Amygdala (tissue), 56 donors: ENCODE data around the gene GLS.

Source experiments
- DNase-seq, 56 donors: peaks; one replicate each; lab custom pipeline; 2025; lab: John Stamatoyannopoulos, UW

Gene GLS

DNA sequence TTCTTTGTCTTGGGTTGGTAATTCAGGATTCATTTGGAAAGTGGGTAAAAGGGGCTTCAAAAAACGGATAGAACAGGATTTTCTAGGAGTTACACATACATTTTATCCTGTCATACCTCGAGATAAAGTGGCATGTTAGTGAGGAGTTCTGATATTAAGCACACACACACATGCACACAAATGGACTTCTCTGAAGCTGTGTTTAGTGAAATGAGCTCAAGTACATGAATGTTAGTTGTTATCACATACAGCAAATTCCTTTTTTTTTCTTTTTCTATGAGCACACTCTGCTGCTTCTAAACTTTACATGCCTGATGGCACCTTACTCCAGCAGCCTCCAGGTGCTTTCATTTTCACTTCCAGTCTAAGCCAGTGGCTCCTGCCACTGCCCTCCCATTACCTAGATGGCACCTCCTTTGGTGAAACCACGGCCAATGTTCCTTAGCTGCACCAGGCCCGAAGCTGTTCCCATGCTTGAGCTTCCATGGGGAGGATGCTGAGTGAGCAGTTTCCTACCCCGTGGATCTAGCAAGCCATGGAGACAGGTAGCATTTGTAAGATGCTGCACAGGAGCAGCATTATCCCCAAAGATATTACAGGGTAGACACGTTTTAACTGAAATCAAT lies 83.7 kb downstream of the GLS start:
- DNase-seq, result no peak

DNA sequence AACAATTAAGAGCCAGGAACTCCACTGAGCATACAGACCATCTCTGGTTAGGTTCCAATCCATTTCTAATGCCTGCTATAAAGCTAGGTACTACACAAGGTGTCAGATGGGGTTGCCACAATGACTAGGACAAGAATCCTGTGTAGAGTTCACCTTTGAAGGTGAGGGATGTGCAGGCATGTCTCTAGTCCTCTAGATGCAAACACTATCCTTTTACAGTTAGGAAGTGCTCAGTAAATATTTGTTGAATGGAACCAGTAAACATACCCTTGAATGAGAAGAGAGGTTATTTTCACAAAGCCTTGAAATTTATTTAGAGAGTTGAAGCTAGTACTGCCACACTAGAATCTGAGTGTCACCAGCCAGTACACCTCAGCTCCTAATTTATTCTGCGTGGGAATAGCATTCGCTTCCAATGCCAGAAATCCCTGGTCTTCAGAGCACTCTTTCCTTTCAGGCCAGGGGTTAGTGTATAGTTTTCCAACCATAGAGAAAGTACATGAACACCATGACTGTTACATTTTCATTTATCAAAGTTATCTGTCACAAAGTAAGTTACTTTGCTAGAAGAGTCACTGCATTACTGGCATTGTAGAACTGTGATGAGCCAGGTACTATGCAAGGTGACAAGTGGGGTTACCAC lies 85.1 kb downstream of the GLS start:
- no peak for DNase-seq

DNA sequence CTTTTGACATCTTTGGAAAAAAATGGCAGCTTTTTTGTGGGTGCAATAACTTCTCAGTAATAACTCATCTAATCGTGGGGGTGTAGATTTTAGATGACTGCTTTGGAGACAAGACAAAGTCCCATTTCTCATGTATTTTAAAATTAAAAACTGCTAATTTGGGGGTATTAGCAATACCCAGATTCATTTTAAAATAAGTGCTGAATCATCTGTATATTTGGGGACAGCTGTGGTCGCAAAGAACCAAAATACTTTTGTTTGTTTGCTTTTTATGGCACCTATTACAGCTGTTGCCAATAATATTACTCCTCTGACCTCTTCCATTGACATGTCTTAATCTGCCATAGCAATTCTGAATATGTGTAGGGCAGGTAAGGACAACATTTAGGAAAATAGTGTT lies 87.9 kb downstream of the GLS start:
- no peak for DNase-seq

DNA sequence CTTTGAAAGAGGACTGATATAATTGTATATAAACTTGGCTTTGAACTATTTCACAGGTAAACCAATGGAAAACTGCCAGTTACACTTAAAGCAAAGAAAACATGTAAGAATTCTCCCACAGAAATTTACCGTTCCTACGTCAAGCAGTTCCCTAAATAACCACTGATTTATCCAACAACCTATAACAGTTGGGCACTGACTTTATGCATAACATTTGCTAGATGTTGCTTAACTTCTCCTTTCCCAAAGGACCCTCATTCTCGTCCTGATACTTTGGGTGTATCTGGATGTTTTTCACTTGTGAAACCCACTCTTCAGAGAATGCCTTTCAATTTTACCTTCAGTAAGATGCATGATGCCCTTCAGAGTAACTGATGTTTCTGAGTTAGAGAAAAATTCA lies 89.5 kb downstream of the GLS start:
- DNase-seq, result no peak

DNA sequence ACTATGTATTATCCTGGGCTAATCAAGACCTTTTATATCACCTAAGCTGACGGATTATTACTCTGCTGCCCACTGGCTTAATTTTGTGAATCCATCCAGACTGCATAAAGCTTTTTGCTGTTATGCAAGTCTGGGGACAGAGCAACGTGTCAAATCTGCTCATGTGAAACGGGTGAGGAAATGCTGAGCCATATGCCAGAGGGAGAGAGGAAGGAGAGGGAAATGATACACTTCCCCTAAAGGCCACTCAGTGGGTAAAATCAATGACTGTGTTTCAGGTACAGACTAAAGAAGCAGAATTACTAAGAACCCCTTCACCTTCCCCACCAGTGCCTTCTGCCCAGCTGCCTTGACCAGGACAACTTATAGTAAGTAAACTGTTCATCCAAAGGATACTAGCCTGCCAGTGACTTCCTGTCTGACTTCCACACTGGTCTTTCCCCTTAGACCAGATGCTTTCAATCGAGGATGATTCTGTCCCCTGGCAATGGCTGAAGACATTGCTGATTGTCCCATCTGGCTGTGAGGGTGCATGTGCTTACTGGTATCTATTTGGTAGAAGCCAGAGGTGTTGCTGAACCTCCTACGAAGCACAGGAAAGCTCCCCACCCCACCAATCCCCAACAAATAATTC lies 90.4 kb downstream of the GLS start:
- DNase-seq, result no peak

DNA sequence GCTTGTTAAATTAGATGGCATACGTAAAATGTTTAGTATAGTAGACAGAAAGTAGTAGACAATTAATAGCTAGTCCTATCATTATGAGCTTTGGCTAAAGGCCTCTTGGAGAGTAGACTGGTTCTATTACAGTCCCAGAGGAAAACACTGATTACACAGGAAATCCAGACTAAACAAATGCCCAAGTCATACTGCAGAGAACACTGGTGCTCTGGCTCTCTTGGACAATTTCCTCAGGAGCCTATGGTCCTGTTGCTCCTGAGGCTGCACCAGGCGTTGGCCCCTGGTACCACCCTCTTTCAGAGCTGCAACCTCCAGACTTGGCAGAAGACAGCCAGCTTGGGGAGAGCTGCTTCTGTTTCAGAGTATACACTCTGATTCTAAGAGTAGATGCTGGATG lies 91.6 kb downstream of the GLS start:
- no peak for DNase-seq

DNA sequence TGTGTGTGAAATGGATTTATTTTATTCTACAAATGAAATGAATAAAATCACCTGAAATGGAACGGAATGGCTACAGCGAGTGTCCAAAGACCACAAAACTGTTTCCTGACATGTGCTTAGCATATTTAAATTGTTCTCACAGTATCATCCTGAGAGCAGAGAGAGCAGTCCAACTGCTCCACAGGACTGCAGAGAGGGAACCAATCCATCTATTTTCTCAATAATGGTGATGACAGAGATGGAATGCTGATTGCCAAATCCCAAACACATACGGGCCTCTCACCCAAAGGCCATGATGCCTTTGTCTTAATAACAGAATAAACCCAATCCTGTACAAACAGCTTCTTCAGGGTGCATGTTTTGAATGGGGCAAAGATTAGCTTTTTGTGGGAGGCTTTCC lies 92.2 kb downstream of the GLS start:
- DNase-seq, result no peak

DNA sequence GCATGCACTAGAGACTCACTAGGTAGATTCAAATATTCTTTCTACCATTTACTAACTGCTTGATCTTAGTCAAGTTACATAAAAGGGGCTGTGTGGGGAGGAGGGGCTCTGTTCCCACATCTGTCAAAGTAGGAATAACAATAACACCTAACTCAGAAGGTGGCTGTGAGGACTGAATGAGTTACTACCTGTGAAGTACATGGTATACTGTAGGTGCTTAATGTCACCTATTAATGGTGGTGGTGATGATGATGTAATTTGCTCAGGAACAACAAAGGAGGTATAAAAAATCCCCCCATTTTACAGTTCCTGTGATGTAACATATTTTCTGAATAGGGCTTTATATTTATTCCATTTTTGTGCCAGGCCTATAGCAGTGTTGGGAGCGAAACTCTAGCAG lies 92.6 kb downstream of the GLS start:
- no peak for DNase-seq

DNA sequence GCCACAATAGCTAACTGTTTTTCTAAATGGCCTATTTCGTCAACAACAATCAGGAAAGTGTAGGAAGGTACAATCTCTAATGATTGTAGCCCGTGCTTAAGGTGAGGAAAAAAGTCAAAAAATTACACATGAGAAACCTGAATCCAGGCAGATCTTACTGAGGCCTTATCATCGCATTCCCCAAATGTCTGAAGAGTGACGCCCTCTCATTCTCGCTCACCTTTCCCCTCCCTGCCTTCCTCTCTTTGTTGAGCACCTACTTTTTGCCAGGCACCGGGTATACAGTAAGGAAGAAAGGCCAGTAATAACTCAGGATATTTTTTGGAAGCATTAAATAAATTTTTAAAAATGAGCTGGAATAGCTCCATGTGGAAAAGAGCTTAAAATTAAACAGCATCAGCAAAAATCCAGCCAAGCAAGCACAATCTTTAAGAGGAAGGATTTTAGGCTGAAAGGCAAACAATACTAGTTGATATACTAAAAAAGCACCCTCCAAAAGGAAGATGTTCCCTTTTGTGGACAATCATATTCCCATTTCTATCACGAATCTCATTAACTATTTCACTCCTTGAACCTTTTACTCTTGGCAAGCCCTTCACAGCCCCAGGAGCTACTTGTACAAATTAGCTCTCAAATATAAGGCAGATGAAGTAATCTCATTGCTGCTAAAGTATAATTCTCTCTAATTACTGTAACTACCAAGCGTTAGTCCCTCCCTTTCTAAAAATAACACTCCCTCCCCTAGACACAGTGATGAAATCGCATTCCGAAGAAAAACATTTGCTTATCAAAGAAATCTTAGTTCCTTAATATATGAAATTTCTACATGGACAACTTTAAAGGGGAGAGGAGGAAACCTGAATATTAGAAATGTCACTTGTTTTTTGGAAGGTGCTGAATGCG lies 93.4 kb downstream of the GLS start:
- no peak for DNase-seq

DNA sequence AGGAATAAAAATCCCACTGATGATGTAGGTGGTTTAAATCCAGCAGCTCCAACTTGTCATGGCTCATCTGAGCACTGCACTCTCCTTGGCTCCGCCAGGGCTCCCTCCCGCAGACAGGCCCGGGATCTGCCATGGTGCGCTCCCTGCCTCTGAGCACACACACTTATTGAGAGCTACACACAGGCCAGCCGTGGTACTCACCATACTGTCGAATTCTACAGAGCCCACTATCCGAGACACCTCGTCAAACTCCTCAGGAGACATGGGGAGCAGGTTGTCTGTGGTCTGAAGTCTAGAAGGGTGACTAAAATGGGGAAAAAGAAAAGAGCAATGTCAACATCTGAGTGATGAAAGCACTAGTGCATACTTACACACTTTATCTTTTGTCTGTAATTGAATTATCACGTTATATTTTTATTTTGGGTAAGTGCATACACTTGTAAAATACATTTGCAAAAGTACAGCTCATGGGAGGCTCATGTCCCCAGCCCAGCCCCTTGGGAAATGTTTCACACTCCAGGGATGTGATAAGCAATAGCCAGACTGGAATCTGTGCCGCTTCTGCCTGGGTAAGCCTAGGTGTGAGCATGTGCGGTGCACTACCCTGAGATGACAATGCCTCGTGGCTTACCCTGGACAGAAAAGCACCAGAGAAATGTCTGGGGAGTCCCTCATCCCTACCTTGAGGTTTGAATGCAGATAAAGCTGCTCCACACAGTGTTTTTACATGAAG lies 94.2 kb downstream of the GLS start:
- DNase-seq, result no peak

DNA sequence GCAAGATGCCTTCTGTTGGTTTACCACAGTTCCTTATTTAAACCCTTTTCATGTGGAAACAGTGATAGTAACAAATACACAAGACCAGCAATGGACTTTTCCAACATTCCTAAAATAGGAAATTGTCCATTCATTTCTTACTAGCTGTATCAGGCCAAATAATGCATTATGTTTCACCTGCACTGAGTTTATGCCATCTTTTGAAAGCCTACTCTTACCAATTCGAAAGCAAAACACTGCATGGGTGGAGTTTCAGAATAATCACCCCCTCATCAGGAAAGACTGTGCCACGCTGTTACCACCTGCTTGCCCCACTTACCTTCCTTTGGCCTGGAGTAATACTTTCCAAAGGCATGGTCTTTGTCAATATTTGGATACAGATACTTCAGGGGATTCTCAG lies 95.9 kb downstream of the GLS start:
- DNase-seq, result no peak

DNA sequence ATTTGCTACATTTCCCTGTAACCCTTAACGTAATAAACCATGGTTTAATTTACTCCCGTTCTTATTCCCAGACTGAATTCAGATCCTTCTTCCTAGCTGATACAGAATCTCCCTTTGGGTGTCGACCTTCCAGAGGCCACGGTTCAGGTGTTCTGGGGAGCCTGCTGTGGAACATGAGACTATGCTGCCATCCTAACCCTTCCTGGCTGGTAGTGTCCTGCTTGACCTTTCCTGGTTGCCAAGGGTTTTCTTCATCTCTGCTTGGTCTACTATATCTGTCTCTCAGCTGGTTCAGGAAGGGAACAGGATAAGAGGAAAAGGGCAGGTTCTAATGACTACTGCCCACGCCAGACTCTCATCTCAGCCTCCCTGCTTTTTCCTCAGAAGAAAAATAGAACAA lies 96.9 kb downstream of the GLS start:
- DNase-seq, result no peak

DNA sequence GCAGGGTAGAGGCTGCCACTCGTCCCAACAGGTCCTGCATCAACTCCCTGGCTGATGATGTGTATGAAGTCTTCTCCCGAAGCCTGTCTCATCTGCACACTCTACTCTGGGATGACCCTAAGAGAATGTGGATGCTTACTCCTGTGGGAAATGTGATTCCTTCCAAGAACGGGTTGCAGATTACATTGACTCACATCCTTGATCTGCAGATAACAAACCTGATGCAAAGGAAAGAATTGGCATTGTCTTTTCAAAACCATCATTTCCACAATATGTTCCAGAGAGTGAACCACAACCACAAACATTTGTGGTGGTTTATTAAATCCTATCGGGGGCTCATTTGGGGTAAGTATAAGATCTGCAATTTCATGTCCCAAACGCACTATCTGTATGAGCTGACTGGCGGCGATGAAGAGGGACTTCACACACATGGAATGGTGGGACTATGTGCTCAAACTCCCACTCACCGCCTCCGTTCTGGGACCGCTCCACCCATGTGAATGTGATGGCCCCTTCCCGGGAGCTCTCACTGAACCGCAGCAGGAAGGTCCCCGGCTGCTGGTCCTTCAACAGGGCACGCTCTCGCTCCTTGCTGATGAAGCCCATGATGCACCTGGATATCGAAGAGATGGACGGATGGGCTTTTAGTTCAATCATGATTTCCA lies 97.9 kb downstream of the GLS start:
- no peak for DNase-seq

DNA sequence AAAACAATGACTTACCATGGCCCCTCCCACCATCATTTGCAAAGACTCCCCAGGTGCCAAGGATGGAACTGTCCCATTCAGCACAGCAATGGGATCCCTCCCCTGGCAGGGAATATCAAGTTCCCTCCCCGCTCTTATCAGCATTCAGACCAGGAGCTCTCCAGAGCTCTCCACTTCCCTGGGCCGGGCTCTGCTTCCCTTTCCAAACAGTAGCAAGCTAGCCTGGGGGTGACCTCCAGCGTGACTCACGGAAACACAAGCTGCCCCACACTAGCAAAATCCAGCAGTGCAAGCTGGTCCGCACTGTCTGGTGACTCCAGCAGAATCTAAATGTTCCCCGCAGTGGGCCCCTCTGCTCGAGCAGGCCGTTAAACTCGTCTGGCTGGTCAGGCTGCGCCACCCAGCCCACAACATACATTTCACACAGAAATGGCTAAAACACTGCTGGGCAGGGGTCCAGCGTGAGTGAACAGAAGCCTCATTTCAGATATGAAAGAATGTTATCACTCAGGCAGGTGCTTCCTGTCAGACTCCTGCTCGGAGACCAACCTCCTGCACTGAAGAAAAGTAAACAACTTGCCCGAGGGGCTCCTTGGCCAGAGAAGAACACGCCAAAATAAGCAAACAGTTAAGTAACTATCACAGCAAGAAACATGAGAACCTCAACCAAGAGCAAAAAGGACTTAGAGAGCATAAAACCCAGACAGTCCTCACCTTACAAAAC lies 99.4 kb downstream of the GLS start:
- DNase-seq, result no peak

DNA sequence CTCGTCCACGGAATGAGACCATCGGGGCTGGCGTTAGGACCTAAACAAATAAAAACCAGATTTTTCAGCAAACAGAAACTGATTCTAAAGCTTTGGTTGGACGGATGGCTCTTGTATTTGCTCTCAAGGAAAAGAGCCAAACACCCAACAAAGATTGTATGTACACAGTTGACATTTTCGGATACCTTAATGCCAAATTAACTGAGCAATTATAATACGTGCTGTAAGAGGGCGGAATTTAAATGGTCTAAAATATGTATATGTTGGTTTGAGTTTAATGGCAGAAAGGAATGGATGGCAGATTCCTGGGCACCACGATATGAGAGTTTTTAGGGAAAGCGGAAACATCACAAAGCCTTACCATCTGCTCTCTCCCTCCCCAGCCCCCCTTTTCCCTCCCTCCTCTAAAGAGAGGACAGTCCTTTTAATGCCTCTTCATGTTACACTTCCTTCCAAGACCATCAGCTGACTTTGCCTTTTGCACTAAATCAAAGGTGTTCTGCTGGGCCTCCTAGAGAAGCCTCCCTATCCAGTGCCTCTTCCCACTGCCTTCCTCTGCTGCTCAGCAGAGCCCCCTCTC lies 100.1 kb downstream of the GLS start:
- no peak for DNase-seq

DNA sequence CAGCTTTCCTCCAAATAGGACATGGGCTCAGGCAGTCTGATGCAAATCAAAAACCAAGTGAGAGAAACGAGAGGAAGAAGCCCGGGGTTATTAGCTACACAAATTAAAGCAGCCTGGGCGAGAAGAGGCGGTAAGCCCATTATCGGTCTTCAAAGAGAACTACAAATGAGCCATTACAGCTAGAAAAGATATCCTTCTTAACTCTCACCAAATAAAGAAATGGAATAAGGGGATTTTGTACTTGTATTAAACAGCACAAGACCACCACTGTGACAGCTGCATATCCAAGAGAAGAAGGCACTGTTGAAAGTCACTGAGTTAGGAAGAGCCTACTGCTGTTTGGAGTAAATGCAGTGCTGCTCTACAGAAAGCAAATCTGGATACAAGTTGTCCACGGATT lies 100.7 kb downstream of the GLS start:
- DNase-seq, result no peak

DNA sequence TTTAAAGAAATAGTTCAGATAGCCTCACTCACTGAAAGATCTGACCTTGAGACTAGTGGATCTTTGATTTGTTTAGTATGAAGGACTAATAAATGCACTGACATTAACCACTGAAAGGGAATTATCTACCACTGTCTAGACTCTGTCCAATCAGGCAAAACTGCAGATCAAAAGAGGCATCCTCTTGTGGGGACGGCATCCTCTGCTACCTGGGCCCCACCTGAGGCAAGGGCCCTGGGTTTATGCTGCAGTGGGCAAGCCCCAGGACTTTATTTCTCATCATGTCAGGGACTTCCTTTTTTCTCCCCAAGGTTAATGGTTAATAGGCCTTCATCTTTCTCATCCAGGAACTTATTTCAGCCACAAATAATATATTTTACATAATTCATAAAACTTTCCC lies 101.1 kb downstream of the GLS start:
- no peak for DNase-seq

DNA sequence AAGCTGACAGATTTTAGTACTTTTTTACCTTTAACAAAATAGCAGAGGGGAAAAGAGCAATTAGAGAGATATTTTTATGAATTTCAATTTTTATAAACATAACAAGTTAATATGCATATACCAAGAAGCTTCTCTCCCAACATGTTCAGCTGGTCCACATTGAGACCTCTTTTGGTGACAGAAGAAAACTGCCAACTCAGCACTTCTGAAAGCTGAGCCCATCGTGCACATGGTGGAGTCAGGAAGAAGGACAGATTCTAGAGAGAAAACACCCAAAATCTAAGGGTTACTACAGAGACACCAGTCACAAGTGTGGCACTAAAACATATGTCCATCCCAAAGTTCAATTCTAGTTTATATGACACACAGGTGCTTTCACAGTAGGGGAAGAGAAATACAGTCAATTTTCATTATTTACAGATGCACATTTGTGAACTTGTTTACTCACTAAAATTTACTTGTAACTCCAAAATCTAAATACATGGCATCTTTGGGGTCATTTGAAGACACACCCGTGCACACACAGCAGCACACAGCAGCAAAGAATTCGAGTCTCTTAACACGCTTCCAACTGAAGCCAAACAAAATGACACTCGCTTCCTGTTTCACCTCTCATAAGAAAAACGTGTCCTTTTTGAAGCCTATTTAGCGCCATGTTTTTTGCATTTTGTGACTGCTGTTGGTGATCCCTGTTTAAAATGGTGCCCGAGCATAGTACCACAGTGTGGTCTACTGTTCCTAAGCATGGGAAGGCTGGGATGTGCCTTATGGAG lies 101.8 kb downstream of the GLS start:
- DNase-seq, result no peak
